ENCODE measurements around the gene HNRNPA3. TPM values are rescaled to one million over a fixed set of nuclear protein-coding genes. Genes with fewer than 3 reads are reported as not detected.

Gene HNRNPA3
- total RNA-seq, 1 donor from 2014 or later = 339 TPM

- H3K27ac Mint-ChIP-seq = peak overlapping the region; percentile 19
- TF ChIP-seq CTCF (IDR thresholded peaks at IDR 0.05; ENCODE audit: unreplicated experiment) = no peak
- DNase-seq (ENCODE audit: low spot score, unreplicated experiment) = no peak
- no peak overlapping the region for H3K4me3 Mint-ChIP-seq (ENCODE audit: low read depth)
- H3K27me3 Mint-ChIP-seq = no peaks in the 10 kb centered on the region
- H3K9me3 Mint-ChIP-seq (ENCODE audit: low read depth) = no peaks in the 10 kb centered on the region
- H3K36me3 Mint-ChIP-seq (ENCODE audit: insufficient read depth) = peaks cover 11% of the 10 kb centered on the region
- H3K4me1 Mint-ChIP-seq (ENCODE audit: low read depth) = peaks cover 14% of the 10 kb centered on the region
These were observed 23.4 kb downstream of the HNRNPA3 start for GRCh38 chr2:177235855-177236437.

GRCh38 chr2:177237932-177238331 lies 25.3 kb downstream of the HNRNPA3 start:
- no peak overlapping the region for H3K27ac Mint-ChIP-seq
- peaks cover 30% of the 10 kb centered on the region for H3K4me1 Mint-ChIP-seq (ENCODE audit: low read depth)
- no peaks in the 10 kb centered on the region for H3K36me3 Mint-ChIP-seq (ENCODE audit: insufficient read depth)
- H3K4me3 Mint-ChIP-seq (ENCODE audit: low read depth) = no peak overlapping the region
- no peaks in the 10 kb centered on the region for H3K27me3 Mint-ChIP-seq
- DNase-seq (ENCODE audit: low spot score, unreplicated experiment) = no peak
- H3K9me3 Mint-ChIP-seq (ENCODE audit: low read depth) = no peaks in the 10 kb centered on the region
- no peak for TF ChIP-seq CTCF (IDR thresholded peaks at IDR 0.05; ENCODE audit: unreplicated experiment)

GRCh38 chr2:177239053-177239452 lies 26.5 kb downstream of the HNRNPA3 start:
- H3K36me3 Mint-ChIP-seq (ENCODE audit: insufficient read depth) = no peaks in the 10 kb centered on the region
- H3K27ac Mint-ChIP-seq = no peak overlapping the region
- no peak for DNase-seq (ENCODE audit: low spot score, unreplicated experiment)
- no peaks in the 10 kb centered on the region for H3K27me3 Mint-ChIP-seq
- H3K9me3 Mint-ChIP-seq (ENCODE audit: low read depth) = no peaks in the 10 kb centered on the region
- H3K4me1 Mint-ChIP-seq (ENCODE audit: low read depth) = peaks cover 36% of the 10 kb centered on the region
- TF ChIP-seq CTCF (IDR thresholded peaks at IDR 0.05; ENCODE audit: unreplicated experiment) = no peak
- no peak overlapping the region for H3K4me3 Mint-ChIP-seq (ENCODE audit: low read depth)

GRCh38 chr2:177239932-177240630 lies 27.5 kb downstream of the HNRNPA3 start:
- Mint-ChIP-seq H3K4me3 (ENCODE audit: low read depth) (no peak overlapping the region), H3K9me3 (ENCODE audit: low read depth) (no peaks in the 10 kb centered on the region), H3K27me3 (no peaks in the 10 kb centered on the region), H3K36me3 (ENCODE audit: insufficient read depth) (peaks cover 6% of the 10 kb centered on the region), H3K27ac (peak overlapping the region; percentile 87), H3K4me1 (ENCODE audit: low read depth) (peaks cover 37% of the 10 kb centered on the region)
- no peak for DNase-seq (ENCODE audit: low spot score, unreplicated experiment)
- no peak for TF ChIP-seq CTCF (IDR thresholded peaks at IDR 0.05; ENCODE audit: unreplicated experiment)

- Mint-ChIP-seq H3K9me3 (ENCODE audit: low read depth) (no peaks in the 10 kb centered on the region), H3K36me3 (ENCODE audit: insufficient read depth) (peaks cover 6% of the 10 kb centered on the region), H3K27me3 (no peaks in the 10 kb centered on the region), H3K4me1 (ENCODE audit: low read depth) (peaks cover 38% of the 10 kb centered on the region), H3K4me3 (ENCODE audit: low read depth) (no peak overlapping the region), H3K27ac (peak overlapping the region; percentile 87)
- DNase-seq (ENCODE audit: low spot score, unreplicated experiment) = no peak
- TF ChIP-seq CTCF (IDR thresholded peaks at IDR 0.05; ENCODE audit: unreplicated experiment) = no peak
These were observed 29.1 kb downstream of the HNRNPA3 start for GRCh38 chr2:177241711-177242120.
